HL-60 (cell line): ENCODE data around the gene ARSK.

Source experiments
- DNase-seq, 2 experiments: peaks; one replicate each; pipeline ENCODE4 v3.0.0-alpha.2; 2010 to 2020; ENCODE audit warnings: low read depth in 1 of 2, low spot score in 1 of 2
- H3K27ac ChIP-seq: fragments of 250-450 bp; sonication (Bioruptor Pico); replicated peaks from 2 replicates; pipeline ENCODE4 v1.5.1; 2020; ENCODE audit warnings: mild to moderate bottlenecking, moderate library complexity
- H3K27me3 ChIP-seq: fragments of 250-450 bp; sonication (Bioruptor Pico); 2 replicates; pipeline ENCODE4 v1.5.1; 2021; ENCODE audit warnings: mild to moderate bottlenecking, moderate library complexity; ENCODE audit not compliant: insufficient read depth, poor library complexity, severe bottlenecking
- H3K4me3 ChIP-seq: replicated peaks from 2 replicates; pipeline ENCODE4 v1.5.1; 2011; ENCODE audit warnings: mild to moderate bottlenecking, control low read depth, low read length; ENCODE audit not compliant: insufficient read depth
- GABPA ChIP-seq: IDR thresholded peaks from 2 replicates; pipeline ENCODE4 v1.6.1; 2012; ENCODE audit warnings: low read depth
- POLR2AphosphoS5 ChIP-seq: IDR thresholded peaks from 2 replicates; pipeline ENCODE4 v1.6.1; 2012; ENCODE audit warnings: low read depth
- REST ChIP-seq: IDR thresholded peaks from 2 replicates; pipeline ENCODE4 v1.6.1; 2012; ENCODE audit warnings: low read depth; ENCODE audit not compliant: insufficient replicate concordance
- SPI1 ChIP-seq: IDR thresholded peaks from 2 replicates; pipeline ENCODE4 v1.6.1; 2012; ENCODE audit warnings: low read depth, mild to moderate bottlenecking, borderline replicate concordance
- TF ChIP-seq, protein P1 (sequence below): IDR thresholded peaks from one replicate; pipeline ENCODE4 v1.5.1; 2011; ENCODE audit warnings: low read length, control low read depth, inconsistent platforms; ENCODE audit not compliant: insufficient read depth

ARSK gene

GRCh38 chr5:95581576-95581975 is 26.7 kb downstream of the ARSK start:
- no peak overlapping the region for H3K4me3 ChIP-seq
- TF ChIP-seq GABPA (no peak), POLR2AphosphoS5 (no peak)
- H3K27ac ChIP-seq, result no peak overlapping the region
- no peaks in the 10 kb centered on the region for H3K27me3 ChIP-seq
- no peak for DNase-seq

DNA sequence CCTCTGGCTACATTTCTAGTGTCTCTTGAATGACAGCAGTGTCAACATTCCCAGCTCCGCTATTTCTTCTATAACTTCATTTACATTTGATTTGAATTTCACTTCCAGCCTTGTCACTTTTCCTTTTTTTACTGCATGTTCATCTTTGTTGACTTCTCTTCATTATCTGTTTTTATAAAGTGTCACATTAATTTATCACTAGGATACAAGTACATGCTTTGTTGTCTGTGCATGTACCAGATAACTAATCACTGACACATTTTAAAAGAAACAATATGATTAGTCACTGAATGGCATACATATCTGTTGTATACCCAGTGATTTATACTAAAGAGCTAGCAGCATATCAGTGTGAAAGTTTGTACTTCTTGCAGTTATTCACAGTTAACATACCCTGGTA is 29.1 kb downstream of the ARSK start:
- Histone ChIP-seq H3K4me3 (no peak overlapping the region), H3K27me3 (no peaks in the 10 kb centered on the region), H3K27ac (no peak overlapping the region)
- TF ChIP-seq POLR2AphosphoS5, result no peak
- no peak for TF ChIP-seq GABPA
- TF ChIP-seq SPI1, result no peak
- no peak for TF ChIP-seq REST
- TF ChIP-seq, protein P1, sequence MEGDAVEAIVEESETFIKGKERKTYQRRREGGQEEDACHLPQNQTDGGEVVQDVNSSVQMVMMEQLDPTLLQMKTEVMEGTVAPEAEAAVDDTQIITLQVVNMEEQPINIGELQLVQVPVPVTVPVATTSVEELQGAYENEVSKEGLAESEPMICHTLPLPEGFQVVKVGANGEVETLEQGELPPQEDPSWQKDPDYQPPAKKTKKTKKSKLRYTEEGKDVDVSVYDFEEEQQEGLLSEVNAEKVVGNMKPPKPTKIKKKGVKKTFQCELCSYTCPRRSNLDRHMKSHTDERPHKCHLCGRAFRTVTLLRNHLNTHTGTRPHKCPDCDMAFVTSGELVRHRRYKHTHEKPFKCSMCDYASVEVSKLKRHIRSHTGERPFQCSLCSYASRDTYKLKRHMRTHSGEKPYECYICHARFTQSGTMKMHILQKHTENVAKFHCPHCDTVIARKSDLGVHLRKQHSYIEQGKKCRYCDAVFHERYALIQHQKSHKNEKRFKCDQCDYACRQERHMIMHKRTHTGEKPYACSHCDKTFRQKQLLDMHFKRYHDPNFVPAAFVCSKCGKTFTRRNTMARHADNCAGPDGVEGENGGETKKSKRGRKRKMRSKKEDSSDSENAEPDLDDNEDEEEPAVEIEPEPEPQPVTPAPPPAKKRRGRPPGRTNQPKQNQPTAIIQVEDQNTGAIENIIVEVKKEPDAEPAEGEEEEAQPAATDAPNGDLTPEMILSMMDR, result no peak
- no peak for DNase-seq

DNA sequence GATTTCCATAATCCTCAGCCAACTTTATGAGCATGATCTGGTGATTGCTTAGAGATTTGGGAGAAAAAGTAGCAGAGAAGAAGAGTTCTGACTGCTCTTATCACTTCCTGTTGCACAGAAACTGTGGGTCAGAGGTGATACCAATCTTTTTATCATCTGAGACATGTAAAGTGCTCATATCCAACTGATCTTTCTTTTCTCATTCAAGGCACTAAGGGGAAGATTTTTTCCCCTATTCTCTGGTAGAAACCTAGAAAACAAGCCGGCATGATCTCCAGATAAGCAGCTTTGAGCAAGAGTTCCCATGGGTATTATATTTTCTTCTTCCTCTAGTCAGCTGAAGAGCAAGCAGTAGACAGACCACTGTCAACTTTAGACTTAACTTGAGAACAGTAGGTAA is 36.0 kb downstream of the ARSK start:
- Histone ChIP-seq H3K27me3 (no peaks in the 10 kb centered on the region), H3K27ac (no peak overlapping the region), H3K4me3 (no peak overlapping the region)
- no peak for DNase-seq
- no peak for TF ChIP-seq POLR2AphosphoS5
- TF ChIP-seq REST, result no peak
- no peak for TF ChIP-seq GABPA
- TF ChIP-seq SPI1, result no peak
- TF ChIP-seq, protein P1, result no peak

DNA sequence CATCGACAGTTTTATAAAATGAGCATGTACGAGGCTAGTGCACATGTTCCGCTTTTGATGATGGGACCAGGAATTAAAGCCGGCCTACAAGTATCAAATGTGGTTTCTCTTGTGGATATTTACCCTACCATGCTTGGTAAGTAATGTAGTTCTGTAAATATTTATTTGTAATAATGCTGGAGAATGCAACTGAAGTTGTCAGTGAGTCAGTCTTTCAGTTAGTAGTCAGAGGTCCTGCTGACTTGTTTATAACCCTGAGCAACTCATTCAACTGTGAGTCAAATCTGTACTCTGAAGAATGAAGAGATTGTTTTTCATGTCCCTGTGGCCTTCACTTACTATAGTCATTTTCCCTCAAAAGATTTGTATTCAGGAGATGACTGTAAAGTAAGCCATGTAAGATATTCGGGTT is 36.6 kb downstream of the ARSK start:
- no peak for DNase-seq
- no peak overlapping the region for H3K27ac ChIP-seq

More for the DNA sequence above, 36.6 kb downstream of the ARSK start:
- H3K27me3 ChIP-seq, result no peaks in the 10 kb centered on the region
- no peak overlapping the region for H3K4me3 ChIP-seq
- TF ChIP-seq SPI1 (no peak), GABPA (no peak), REST (no peak), POLR2AphosphoS5 (no peak)
- TF ChIP-seq, protein P1, result no peak
